SHP77 treated with DMSO at 0.1 percent for 48 hours (cell line): Measurements from ENCODE around the gene FAM3C.

Source experiments
- DNase-seq: peaks from one replicate; lab custom pipeline; 2025; lab: John Stamatoyannopoulos, UW

Gene FAM3C

DNA sequence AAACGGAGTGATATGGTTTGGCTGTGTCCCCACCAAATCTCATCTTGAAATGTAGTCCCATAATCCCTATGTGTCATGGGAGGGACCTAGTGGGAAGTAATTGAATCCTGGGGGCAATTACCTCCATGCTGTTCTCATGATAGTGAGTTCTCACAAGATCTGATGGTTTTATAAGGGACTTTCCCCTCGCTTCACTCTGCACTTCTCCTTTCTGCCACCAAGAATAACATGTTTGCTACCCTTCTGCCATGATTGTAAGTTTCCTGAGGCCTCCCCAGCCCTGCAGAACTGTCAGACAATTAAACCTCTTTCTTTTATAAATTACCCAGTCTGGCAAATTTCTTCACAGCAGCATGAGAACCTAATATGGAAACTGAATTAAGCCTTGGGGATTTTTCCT, 19.1 kb downstream of the FAM3C start:
- DNase-seq, result no peak

DNA sequence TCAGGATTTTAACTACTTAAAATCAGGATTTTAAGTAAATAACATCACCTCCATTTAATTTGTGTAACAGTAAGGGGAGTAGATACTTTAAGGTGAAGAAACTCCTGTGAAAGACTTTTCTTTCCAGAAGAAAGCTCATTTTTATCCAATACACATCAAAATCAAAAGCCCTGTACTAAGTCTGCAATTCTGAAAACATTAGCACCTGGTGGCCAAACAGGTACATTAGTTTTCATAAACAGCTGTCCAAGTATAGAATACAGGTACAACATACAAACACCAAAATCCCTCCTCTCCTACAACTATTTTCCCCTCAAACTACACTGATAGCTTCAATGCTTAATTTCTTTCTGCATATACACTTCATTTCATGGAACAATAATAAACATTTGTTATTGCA, 22.9 kb downstream of the FAM3C start:
- DNase-seq, result no peak

DNA sequence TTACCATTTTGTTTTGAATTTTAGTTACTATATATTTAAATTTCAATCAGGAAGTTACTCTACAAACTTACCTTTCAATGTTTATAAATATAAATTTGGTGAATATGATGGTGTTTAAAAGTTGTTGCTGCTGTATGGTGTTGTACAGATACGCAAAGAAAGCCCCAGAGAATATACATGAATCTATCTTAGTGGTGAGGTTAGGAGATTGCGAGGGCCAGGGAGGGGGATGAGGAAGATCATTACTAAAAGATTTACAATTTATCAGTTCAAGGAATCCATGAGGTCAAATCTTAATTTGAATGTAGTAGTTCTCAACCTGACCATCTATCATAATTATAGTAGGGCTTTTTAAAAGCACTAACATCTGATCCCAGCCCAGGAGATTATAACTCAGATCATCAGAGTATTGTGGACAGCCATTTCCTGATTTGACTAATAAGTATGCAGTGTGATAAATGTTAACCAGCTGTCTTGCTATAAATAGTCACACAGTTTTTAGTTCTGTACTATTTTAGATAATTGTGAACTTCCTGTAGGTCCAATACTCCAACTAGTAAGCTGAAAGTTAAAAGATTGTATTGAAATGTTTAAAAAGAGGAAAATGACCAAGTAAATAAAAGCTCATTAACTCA, 23.6 kb downstream of the FAM3C start:
- DNase-seq, result no peak

DNA sequence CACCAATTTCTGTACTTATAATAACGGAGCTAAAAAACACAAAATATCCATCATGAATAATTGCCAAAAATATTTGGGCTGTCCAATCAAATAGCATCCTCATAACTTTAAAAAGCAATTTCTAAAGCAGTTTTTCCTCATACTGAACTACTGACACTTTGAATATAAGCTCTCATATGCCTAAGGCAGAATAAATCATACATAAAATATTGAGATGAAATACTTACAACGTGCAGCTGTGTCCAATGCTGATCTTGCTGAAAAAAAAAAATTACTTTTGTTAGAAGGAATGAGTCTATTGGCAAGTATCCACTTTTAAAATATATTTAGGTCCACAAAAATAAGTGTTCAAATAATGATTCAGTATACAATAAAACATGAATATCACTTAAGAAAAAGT, 24.2 kb downstream of the FAM3C start:
- DNase-seq, result no peak

DNA sequence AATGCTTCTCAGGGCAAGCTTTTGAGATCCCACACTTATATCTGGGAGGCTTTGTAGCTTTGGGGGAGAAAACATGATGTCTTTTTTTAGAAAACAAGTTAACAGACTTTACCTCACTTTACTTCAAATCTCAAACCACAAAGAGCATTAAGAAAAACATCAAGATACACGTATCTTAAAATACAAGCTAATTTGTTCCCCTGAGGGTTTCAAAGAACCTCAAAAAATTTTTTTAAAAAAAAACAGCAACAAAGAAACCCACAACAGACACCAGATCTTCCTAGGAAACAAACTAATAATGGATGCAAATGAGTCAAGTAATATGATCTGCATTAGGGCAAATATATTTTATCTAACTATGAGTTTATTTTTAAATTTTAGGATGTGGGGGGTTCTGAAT, 24.7 kb downstream of the FAM3C start:
- DNase-seq, result no peak

DNA sequence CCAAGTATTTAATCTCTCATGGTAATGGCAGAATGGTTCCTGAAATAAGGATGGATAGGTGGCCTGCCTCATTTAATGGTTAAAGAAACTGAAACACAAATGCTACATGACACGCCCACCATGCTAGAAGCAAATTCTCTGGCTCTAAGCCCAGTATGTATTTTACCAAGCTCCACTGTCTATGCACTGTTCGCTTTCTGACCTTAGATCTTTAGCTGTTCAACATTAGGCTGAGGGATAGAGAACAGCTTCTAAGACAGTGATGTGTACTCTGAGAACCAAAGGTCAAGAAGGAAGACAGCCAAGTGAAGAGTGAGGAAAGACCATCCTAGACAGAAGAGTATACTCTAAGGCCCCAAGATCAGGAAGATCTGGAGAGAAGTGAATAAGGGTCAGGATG, 26.6 kb downstream of the FAM3C start:
- DNase-seq, result no peak

DNA sequence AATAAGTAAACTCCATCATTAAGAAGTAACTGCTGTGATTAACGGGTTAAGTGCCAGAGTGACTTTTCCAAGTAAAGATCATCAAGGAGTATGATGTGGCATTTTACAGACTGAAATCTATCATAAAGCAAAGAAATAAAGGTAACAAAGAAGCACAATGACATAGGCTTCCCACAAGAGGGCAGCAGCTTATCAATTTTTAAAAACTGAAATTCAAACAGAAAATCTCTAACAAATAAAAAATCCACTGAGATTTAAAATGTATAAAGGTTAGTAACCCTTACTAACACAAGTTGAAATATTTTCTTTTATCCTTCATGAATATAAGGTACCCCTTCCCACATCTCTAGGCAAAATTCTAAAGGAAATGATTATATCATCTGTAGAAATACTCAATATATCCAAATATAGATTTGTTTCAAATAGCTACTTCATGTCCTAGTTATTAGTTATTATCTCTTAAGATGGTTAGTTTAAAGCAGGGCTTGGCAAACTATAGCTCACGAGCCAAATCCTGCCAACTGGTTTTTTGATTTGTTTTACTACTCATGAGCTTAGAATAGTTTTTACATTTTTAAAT, 29.2 kb downstream of the FAM3C start:
- no peak for DNase-seq

DNA sequence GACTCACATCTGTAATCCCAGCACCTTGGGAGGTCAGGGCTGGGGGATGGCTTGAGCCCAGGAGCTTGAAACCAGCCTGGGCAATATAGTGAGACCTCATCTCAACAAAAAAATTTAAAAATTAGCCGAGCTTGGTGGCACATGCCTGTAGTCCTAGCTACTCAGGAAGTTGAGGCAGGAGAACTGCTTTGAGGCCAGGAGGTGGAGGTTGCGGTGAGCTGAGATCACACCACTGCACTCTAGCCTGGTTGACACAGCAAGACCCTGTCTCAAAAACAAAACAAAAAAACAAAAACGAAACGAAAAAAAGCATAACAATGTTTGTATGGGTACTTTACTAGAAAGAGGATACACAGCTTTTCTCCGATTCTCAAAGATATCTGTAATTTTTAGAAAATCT, 35.5 kb downstream of the FAM3C start:
- DNase-seq, result no peak

DNA sequence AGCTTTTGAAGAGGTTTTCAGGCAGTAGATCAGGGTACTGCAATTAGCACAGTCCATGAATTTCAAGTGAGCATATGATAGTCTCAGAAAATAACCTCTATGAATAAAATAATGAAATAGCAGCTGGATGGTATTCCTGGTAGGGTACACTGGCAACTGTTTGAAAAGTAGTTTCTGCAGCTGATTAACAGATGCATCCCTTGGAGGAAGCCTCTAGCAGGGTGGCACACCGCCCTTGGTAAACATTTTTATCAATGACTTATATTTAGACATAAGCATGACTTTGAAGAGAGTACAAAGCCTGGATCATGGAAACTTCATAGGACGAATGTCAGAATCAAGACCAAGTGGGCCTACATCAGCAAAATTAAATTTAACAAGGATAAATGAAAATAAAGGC, 40.5 kb downstream of the FAM3C start:
- no peak for DNase-seq

DNA sequence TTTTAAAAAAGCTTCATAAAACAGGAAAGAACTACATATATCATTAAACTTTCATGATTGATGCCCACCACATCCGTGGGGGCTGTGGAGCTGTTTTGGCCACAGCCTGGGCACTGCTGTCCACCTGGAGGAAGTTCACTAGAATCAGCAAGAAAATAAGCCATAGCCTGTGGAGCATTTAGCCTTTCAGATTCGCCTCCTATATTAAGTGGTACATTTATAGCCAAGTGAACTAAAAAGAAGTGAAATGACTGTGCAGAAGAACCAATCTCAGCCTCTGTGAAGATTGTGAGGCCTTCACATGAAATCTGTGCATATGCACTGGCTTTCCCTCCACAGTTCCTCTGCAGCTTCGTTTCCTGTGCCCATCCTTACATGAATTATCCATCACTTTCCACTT, 43.8 kb downstream of the FAM3C start:
- DNase-seq, result no peak

DNA sequence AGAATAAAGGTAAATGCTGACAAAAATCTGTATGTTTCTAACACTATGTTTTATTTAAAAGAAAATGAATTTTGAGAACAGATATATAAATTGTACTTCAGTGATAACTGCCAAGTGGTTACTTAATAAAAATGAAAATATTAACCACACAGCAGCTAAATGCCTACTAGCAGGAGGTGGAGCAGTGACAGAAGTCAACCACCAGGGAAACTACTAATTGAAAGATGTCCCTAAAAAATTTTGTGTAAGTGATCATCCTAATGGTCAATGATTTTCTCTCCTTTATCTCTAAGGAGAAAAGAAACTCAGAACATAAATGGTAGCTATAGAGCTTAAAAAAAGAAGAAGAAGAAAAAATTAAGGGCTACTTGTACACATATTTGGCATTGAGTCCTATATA, 44.4 kb downstream of the FAM3C start:
- no peak for DNase-seq

DNA sequence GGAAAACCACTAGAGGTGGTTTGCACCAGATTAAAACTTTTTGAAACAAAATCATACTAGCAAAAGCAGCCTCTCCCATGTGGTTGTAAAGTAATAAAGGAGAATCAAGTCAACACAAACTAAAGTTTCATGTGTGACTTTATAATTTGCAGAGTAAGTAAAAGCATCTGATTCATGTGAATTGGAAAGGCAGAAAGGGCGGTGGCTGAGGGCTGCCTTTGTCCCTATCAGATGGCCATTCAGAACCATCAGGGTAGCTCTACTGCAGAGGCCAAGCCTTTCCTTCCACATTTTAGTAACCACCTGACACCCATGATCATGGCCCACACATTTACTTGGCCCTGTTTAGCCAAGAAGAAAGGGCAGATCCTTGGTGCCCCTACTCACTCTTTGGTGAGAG, 51.6 kb downstream of the FAM3C start:
- DNase-seq, result no peak

DNA sequence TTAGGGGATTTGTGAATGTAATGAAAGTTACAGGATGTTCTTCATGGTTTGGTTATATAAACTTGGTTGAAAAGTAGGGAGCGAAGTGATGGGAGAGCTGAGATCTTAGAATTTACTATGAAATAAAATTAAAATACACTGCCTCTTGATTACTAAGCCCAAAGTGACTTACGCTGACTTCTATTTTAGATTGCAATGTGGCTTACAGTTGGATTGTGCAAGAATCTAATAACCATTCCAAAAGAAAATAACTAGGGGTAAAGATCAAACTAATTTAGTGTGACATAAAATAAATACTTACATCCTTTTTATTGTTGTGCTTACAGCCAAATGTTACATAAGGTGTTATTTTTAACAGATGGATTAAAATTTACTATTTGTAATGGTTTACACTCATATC, 52.0 kb downstream of the FAM3C start:
- DNase-seq, result no peak

DNA sequence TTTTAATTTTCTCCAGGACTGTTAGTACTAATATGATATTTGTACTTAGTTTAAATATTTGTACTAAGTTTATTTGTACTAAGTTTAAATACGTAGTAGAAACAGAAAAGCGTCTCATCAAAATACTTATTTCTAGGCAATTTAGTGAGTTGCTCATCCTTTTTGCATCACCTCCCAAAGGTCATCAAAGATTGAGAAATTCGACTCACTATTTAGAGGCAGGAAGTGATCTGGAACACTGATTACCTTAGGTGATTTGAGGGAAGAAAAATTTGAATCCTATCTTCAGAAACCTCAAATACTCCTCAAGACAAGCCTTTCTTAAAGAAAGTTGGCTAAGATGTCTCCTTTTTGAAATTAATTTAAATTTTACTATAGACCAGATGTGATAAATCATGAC, 52.8 kb downstream of the FAM3C start:
- DNase-seq, result no peak

DNA sequence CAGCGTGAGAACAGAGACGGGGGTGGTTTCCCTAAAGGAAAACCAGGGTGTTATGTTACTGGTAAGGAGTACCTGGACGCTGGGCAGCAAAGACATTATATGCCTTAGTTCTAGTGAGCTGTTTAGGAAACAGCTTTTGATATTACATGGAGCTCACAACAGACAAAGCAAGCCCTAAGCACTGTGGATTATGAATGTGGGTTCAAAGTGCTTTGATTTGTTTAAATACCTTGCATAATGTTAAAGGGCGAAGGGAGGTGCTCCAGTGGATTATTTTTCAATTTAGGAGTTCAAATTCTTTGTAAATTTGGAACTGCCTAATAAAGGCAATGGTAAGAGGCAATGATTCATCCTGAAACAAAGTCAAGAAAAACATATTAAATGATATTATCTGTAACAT, 53.5 kb downstream of the FAM3C start:
- DNase-seq, result no peak

DNA sequence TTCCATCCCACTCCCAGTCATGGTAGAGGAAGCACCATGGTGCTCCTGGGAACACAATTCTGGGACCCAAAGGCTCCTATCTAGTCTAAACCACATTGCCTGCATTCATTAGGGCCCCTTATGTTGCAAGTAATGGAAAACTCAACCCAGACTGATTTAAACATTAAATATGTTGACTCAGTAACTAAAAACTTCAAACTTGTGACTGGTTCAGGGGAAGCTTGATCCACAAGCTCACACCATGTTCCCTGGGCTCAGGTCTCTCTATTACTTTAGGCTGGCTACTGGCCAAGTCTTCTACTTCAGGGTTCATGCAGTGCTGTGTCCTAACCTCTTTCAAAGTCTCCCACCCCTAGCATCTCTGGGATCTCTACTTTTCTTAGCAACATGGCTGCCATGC, 54.2 kb downstream of the FAM3C start:
- DNase-seq, result no peak

DNA sequence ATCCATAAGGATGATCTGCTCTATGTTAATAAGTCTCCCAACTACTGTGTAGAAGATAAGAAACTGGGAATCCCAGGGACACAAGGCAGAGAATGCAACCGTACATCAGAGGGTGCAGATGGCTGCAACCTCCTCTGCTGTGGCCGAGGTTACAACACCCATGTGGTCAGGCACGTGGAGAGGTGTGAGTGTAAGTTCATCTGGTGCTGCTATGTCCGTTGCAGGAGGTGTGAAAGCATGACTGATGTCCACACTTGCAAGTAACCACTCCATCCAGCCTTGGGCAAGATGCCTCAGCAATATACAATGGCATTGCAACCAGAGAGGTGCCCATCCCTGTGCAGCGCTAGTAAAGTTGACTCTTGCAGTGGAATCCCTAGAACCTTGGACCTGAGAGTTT, 57.0 kb downstream of the FAM3C start:
- DNase-seq, result no peak

DNA sequence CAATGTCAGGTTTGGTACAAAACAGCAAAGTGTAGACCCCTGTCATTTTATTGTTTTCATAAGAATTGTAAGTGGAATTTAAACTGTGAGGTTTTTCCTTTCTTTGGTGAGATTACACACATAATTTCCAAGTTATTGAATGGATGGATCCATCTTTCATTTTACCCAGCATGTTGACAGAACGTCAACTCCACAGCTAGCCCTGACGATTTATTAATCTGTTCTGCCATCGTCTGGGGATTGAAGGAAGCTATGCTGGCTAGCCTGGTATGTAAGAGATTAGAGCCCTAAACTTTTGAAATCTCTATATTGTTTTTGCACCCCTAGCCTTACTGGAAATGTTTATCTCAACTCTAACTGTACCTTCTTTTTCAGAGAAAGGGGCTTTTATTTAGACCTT, 58.7 kb downstream of the FAM3C start:
- DNase-seq, result peak; percentile 9

DNA sequence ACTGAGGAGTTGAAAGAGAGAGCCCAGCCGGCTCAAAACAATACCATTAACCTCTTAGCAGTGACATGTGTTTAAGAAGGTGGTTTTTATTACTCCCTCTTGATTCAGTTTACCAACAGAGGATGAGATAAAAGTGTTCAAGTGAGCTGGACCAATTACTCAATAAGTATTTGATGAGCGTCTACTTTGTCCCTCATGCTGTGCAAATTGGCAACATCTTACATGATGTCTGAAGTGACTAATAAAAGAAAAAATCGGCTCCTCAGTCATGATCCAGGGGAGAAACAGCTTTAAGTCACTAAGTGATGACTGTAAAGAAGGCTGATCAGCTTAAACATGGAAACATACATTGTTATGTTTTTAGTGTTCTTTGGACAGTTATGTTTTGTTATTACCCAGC, 59.5 kb downstream of the FAM3C start:
- DNase-seq, result no peak

DNA sequence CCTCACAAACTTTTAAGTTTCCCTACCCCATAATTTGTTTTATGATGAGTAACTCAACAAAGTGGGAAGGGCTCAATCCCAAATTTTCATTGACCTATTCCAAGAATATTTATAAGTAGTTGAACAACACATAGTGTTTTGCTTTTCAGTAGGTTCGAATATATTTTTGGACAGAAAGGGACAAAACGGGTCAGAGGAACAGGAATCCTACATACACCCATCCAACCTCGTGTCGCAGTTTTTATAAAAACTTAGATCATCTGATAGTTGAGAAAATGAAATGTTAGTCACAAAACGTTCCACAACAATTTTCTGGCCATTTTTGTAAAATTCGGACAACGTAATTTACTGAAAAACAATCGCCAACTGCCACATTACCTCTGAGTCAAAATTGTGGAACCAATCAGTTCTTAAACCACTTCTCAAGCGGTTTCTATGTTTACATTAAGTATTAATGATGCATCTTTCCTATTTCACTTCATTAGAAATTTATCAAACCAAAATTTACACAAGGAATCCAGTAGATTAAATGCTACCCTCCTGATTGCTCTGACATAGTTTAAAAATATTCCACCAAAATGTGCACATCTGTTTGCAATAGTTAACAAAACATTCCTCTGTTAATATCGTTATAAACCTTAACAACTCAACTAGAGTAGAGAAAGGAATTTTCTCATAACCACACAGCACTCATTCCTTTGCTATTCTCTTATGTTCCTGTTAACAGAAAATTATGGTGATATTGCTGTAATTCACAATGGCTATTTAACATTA, 61.0 kb downstream of the FAM3C start:
- DNase-seq, result no peak

DNA sequence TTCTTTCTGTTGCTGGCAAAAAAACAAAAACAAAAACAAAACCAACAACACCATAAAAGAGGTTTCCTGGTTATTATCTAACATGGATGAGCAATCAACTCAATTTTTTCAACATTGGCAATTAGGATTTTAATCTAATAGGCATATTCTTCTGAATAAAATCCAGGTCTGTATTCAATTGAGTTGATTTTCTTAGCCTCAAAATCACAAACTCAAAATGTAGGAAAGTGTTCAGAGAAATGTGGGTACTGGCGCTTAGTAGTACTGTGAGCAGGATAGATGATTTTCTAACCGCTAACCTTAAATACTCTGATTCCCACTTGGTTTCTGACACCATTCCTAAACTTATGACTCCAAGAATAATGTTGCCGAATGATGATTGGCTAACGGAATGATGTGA, 61.7 kb downstream of the FAM3C start:
- DNase-seq, result no peak

DNA sequence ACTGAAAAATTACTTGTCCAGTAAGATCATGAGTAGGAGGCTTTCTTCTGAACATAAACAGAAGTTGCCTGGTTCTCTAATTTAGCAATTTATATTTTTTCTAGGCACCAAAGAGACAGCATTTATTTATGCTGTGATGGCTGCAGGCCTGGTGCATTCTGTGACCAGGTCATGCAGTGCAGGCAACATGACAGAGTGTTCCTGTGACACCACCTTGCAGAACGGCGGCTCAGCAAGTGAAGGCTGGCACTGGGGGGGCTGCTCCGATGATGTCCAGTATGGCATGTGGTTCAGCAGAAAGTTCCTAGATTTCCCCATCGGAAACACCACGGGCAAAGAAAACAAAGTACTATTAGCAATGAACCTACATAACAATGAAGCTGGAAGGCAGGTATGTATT, 64.5 kb downstream of the FAM3C start:
- peak; percentile 11 for DNase-seq

DNA sequence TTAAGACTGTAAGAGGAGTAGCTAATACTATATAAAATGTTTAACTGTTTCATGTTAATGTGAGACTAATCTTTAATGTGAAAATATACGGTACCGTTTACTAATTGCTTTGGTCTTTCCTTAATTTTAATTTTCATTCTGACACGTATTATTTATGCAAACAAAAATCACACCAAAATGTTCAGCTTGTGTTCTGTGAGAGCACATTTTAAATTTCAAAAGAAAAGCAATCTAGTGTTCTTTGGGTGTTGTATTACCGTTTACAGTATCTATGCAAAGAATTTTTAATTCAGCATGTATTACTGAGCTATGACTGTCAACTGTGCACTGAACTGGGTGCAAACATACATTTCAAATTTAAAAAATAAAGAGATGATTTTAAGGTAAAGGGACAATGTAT, 65.1 kb downstream of the FAM3C start:
- DNase-seq, result no peak
